HG02970 (cell line): ENCODE results near the gene CERS4.
"Not testable (repeated sequence)": the region's sequence is repeated elsewhere in the genome, so short reads cannot be mapped to it uniquely, and the experiment has no call there.

Experiments
- ATAC-seq: cut with Tn5 transposase; IDR thresholded peaks from one replicate; pipeline ENCODE4 v1.9.1; 2021; ENCODE audit warnings: mild to moderate bottlenecking, moderate library complexity, moderate number of reproducible peaks; ENCODE audit not compliant: unreplicated experiment, low FRiP score

Gene CERS4

GRCh38 chr19:8208922-8209461, at the start of gene CERS4:
CERS4 (plus strand) TSS chr19:8209370; CDS start chr19:8251077, 41,707 bp downstream.
- ATAC-seq: peak; percentile 51

- ATAC-seq: no peak
Observed at GRCh38 chr19:8161135-8161646, 48.0 kb upstream of the CERS4 start.

- ATAC-seq: no peak
Observed at GRCh38 chr19:8163759-8164158, 45.4 kb upstream of the CERS4 start.

- ATAC-seq: no peak
Observed at GRCh38 chr19:8167985-8168384, 41.2 kb upstream of the CERS4 start.

GRCh38 chr19:8168537-8168936, 40.6 kb upstream of the CERS4 start:
- ATAC-seq: no peak

- ATAC-seq: no peak
Observed at GRCh38 chr19:8174706-8175105, 34.5 kb upstream of the CERS4 start.

- no peak for ATAC-seq
Observed at GRCh38 chr19:8180018-8180417, 29.2 kb upstream of the CERS4 start.

- no peak for ATAC-seq
Observed at GRCh38 chr19:8184274-8184673, 24.9 kb upstream of the CERS4 start.

- ATAC-seq: no peak
Observed at GRCh38 chr19:8185343-8186068, 23.7 kb upstream of the CERS4 start.

- no peak for ATAC-seq
Observed at GRCh38 chr19:8192221-8192820, 16.8 kb upstream of the CERS4 start.

- peak; percentile 5 for ATAC-seq
Observed at GRCh38 chr19:8194528-8195267, 14.5 kb upstream of the CERS4 start.

GRCh38 chr19:8196271-8196927, 12.8 kb upstream of the CERS4 start:
- no peak for ATAC-seq

- ATAC-seq: not testable (repeated sequence)
Observed at GRCh38 chr19:8203288-8204120, 5.7 kb upstream of the CERS4 start.

GRCh38 chr19:8204961-8205360, 4.2 kb upstream of the CERS4 start:
- no peak for ATAC-seq

- no peak for ATAC-seq
Observed at GRCh38 chr19:8206147-8207087, 2.8 kb upstream of the CERS4 start.

- not testable (repeated sequence) for ATAC-seq
Observed at GRCh38 chr19:8207326-8207725, 1.8 kb upstream of the CERS4 start.

GRCh38 chr19:8208119-8208921, 850 bp upstream of the CERS4 start:
- peak; percentile 12 for ATAC-seq
